ENCODE results near the gene FAM107B.

GRCh38 chr10:14773551-14774213, 1.0 kb downstream of the FAM107B start:
- no peak for TF ChIP-seq POLR2A (IDR thresholded peaks at IDR 0.05; ENCODE audit: low read depth, low read length)
- no peak for TF ChIP-seq TAF1 (IDR thresholded peaks at IDR 0.05; ENCODE audit: low read depth, low read length)
- TF ChIP-seq POLR2AphosphoS5 (IDR thresholded peaks at IDR 0.05; ENCODE audit: low read depth, low read length) = no peak
- TF ChIP-seq PAX5 (IDR thresholded peaks at IDR 0.05; ENCODE audit: insufficient read depth, low read length, severe bottlenecking) = no peak
